ENCODE measurements around the gene CLOCK.

CLOCK gene

GRCh38 chr4:55510685-55511084, 36.0 kb downstream of the CLOCK start:
- no peak for TF ChIP-seq Cebpa-rat (IDR thresholded peaks at IDR 0.05)
- Histone ChIP-seq H3K27me3 (no peaks in the 10 kb centered on the region), H3K9me3 (replicated peaks in 1 of 11) (peaks cover 12 to 32% (median 24%) of the 10 kb centered on the region in 11 experiments; a peak in 20 of 22 replicates), H3K36me3 (peaks cover 33 to 65% (median 45%) of the 10 kb centered on the region in 11 experiments), H3K4me1 (peaks cover 0 to 34% (median 6%) of the 10 kb centered on the region in 10 experiments; a peak in 11 of 20 replicates), H3K27ac (no peak overlapping the region), H3K4me3 (no peak overlapping the region), H4K20me1 (0 out of 22 replicates have a peak, but pooled peaks cover 0 to 8% (median 0%) of the 10 kb centered on the region in 11 experiments), H3K9ac (no peak overlapping the region), H3K4me2 (peak overlapping the region in 5 of 11 experiments; percentile 29 to 45 (median 36); a peak in 9 of 22 replicates)

- peaks cover 12 to 32% (median 24%) of the 10 kb centered on the region in 11 experiments; a peak in 20 of 22 replicates for H3K9me3 ChIP-seq (replicated peaks in 1 of 11)
Observed at GRCh38 chr4:55509266-55509665, 37.4 kb downstream of the CLOCK start.

GRCh38 chr4:55507612-55508011, 39.1 kb downstream of the CLOCK start:
- Histone ChIP-seq H3K9me3 (replicated peaks in 1 of 11) (peaks cover 7 to 29% (median 25%) of the 10 kb centered on the region in 11 experiments; a peak in 19 of 22 replicates), H3K27me3 (no peaks in the 10 kb centered on the region), H3K4me2 (no peak overlapping the region), H3K4me1 (peaks cover 0 to 24% (median 6%) of the 10 kb centered on the region in 10 experiments; a peak in 11 of 20 replicates), H3K27ac (no peak overlapping the region), H4K20me1 (0 out of 22 replicates have a peak, but pooled peaks cover 0 to 8% (median 0%) of the 10 kb centered on the region in 11 experiments), H3K4me3 (no peak overlapping the region), H3K9ac (no peak overlapping the region), H3K36me3 (peaks cover 50 to 83% (median 56%) of the 10 kb centered on the region in 11 experiments)
- no peak for TF ChIP-seq Cebpa-rat (IDR thresholded peaks at IDR 0.05)

More at GRCh38 chr4:55509266-55509665, 37.4 kb downstream of the CLOCK start:
- no peaks in the 10 kb centered on the region for H3K27me3 ChIP-seq
- H3K4me2 ChIP-seq, result no peak overlapping the region
- 0 out of 22 replicates have a peak, but pooled peaks cover 0 to 8% (median 0%) of the 10 kb centered on the region in 11 experiments for H4K20me1 ChIP-seq
- peaks cover 0 to 21% (median 6%) of the 10 kb centered on the region in 10 experiments; a peak in 11 of 20 replicates for H3K4me1 ChIP-seq
- TF ChIP-seq Cebpa-rat (IDR thresholded peaks at IDR 0.05), result no peak
- peaks cover 42 to 76% (median 50%) of the 10 kb centered on the region in 11 experiments for H3K36me3 ChIP-seq
- no peak overlapping the region for H3K27ac ChIP-seq
- no peak overlapping the region for H3K4me3 ChIP-seq
- H3K9ac ChIP-seq, result no peak overlapping the region

- H3K4me3 ChIP-seq, result no peak overlapping the region
- peaks cover 0 to 9% (median 0%) of the 10 kb centered on the region in 10 experiments; a peak in 4 of 20 replicates for H3K4me1 ChIP-seq
- H3K4me2 ChIP-seq, result 0 out of 22 replicates have a peak overlapping the region, but pooled peaks of 1 of the 11 experiments have one; percentile 24
Observed at GRCh38 chr4:55503169-55503568, 43.5 kb downstream of the CLOCK start.

GRCh38 chr4:55500072-55500471, 46.6 kb downstream of the CLOCK start:
- Histone ChIP-seq H3K4me2 (no peak overlapping the region), H3K27me3 (no peaks in the 10 kb centered on the region), H3K36me3 (peaks cover 33 to 82% (median 57%) of the 10 kb centered on the region in 11 experiments), H3K9ac (no peak overlapping the region), H3K4me1 (peaks cover 0 to 9% (median 0%) of the 10 kb centered on the region in 10 experiments; a peak in 4 of 20 replicates), H3K27ac (no peak overlapping the region), H3K4me3 (no peak overlapping the region), H4K20me1 (peaks cover 0 to 22% (median 0%) of the 10 kb centered on the region in 11 experiments; a peak in 3 of 22 replicates), H3K9me3 (replicated peaks in 1 of 11) (peaks cover 0 to 17% (median 9%) of the 10 kb centered on the region in 11 experiments; a peak in 8 of 22 replicates)
- TF ChIP-seq Cebpa-rat (IDR thresholded peaks at IDR 0.05), result no peak

More at GRCh38 chr4:55503169-55503568, 43.5 kb downstream of the CLOCK start:
- Histone ChIP-seq H3K9ac (no peak overlapping the region), H4K20me1 (peaks cover 0 to 13% (median 0%) of the 10 kb centered on the region in 11 experiments; a peak in 3 of 22 replicates), H3K9me3 (replicated peaks in 1 of 11) (peaks cover 0 to 17% (median 7%) of the 10 kb centered on the region in 11 experiments; a peak in 7 of 22 replicates), H3K27me3 (no peaks in the 10 kb centered on the region), H3K27ac (no peak overlapping the region), H3K36me3 (peaks cover 49 to 89% (median 71%) of the 10 kb centered on the region in 11 experiments)
- TF ChIP-seq Cebpa-rat (IDR thresholded peaks at IDR 0.05), result no peak

- Histone ChIP-seq H3K36me3 (peaks cover 39 to 82% (median 59%) of the 10 kb centered on the region in 11 experiments), H3K9me3 (replicated peaks in 1 of 11) (peaks cover 0 to 23% (median 11%) of the 10 kb centered on the region in 11 experiments; a peak in 9 of 22 replicates), H3K27ac (no peak overlapping the region), H3K4me3 (no peak overlapping the region), H3K27me3 (no peaks in the 10 kb centered on the region), H3K4me2 (no peak overlapping the region), H4K20me1 (peaks cover 0 to 22% (median 0%) of the 10 kb centered on the region in 11 experiments; a peak in 3 of 22 replicates), H3K4me1 (peaks cover 0 to 9% (median 0%) of the 10 kb centered on the region in 10 experiments; a peak in 4 of 20 replicates), H3K9ac (no peak overlapping the region)
- TF ChIP-seq Cebpa-rat (IDR thresholded peaks at IDR 0.05), result no peak
Observed at GRCh38 chr4:55499495-55499894, 47.2 kb downstream of the CLOCK start.

- Histone ChIP-seq H3K27me3 (no peaks in the 10 kb centered on the region), H3K9ac (no peak overlapping the region), H3K4me1 (peaks cover 0 to 2% (median 0%) of the 10 kb centered on the region in 10 experiments; a peak in 4 of 20 replicates), H4K20me1 (peaks cover 0 to 22% (median 0%) of the 10 kb centered on the region in 11 experiments; a peak in 3 of 22 replicates), H3K4me3 (no peak overlapping the region), H3K36me3 (peaks cover 41 to 86% (median 61%) of the 10 kb centered on the region in 11 experiments), H3K9me3 (replicated peaks in 1 of 11) (peaks cover 0 to 18% (median 11%) of the 10 kb centered on the region in 11 experiments; a peak in 8 of 22 replicates), H3K4me2 (no peak overlapping the region), H3K27ac (no peak overlapping the region)
- TF ChIP-seq Cebpa-rat (IDR thresholded peaks at IDR 0.05), result no peak
Observed at GRCh38 chr4:55498051-55498450, 48.7 kb downstream of the CLOCK start.

GRCh38 chr4:55491486-55491885, 55.2 kb downstream of the CLOCK start:
- Histone ChIP-seq H3K9me3 (replicated peaks in 1 of 11) (peaks cover 0 to 32% (median 17%) of the 10 kb centered on the region in 11 experiments; a peak in 13 of 22 replicates), H3K27ac (no peak overlapping the region), H3K27me3 (no peaks in the 10 kb centered on the region), H3K9ac (no peak overlapping the region), H3K4me2 (no peak overlapping the region), H3K4me3 (no peak overlapping the region), H4K20me1 (peaks cover 0 to 6% (median 0%) of the 10 kb centered on the region in 11 experiments; a peak in 3 of 22 replicates), H3K4me1 (no peaks in the 10 kb centered on the region), H3K36me3 (peaks cover 51 to 91% (median 64%) of the 10 kb centered on the region in 11 experiments)
- TF ChIP-seq Cebpa-rat (IDR thresholded peaks at IDR 0.05), result no peak

- no peak overlapping the region for H3K4me2 ChIP-seq
- no peaks in the 10 kb centered on the region for H3K27me3 ChIP-seq
- no peaks in the 10 kb centered on the region for H3K4me1 ChIP-seq
- H4K20me1 ChIP-seq, result no peaks in the 10 kb centered on the region; a peak in 1 of 22 replicates
- H3K9ac ChIP-seq, result no peak overlapping the region
- peaks cover 38 to 91% (median 55%) of the 10 kb centered on the region in 11 experiments for H3K36me3 ChIP-seq
- no peak overlapping the region for H3K27ac ChIP-seq
- no peak overlapping the region for H3K4me3 ChIP-seq
- H3K9me3 ChIP-seq (replicated peaks in 1 of 11), result peaks cover 0 to 18% (median 12%) of the 10 kb centered on the region in 11 experiments; a peak in 10 of 22 replicates
- no peak for TF ChIP-seq Cebpa-rat (IDR thresholded peaks at IDR 0.05)
Observed at GRCh38 chr4:55488716-55489115, 58.0 kb downstream of the CLOCK start.

All from BLaER1 treated with 17β-estradiol and CSF1 and Interleukin-3, amounts not matched to agents 10 nM and 100 nM (cell line).